Measurements from ENCODE around the gene DOHH.

The DOHH gene

DNA sequence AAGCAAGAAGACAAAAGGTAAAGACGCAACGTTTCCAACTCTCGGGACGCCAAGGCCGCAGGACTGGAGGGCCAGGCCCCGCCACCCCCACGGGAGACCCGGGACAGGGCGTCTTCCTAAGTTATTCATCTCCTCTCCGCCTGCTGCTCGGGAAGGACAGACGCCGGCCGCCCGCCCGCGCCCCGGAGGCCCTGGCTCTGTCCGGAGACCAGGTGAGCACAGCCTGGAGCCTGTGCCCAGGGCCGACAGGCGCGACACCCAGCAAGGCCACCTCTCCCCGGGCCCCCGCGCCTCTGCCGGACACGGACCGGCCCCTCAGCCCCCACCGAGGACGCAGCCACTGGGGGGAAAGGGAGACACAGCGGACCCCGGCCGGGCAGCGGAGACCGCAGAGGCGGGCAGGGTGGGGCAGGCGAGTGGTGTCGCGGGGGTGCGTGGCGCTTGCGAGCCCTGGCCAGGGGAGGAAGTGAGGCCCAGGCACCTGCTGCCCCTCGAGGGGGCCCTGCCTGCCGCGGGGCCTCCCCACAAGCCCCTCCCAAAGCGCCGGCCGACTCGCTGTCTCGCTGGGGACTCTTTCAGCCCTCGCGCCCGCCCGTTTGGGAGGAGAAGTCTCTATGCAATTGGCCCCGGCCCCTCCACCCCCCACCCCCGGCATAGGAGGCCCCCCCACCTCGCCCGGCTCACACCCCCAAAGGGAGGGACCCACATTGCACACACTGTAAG is 37.3 kb downstream of the DOHH start:
- no peak overlapping the region for H3K4me3 ChIP-seq (ENCODE audit: low read depth, low read length)

DNA sequence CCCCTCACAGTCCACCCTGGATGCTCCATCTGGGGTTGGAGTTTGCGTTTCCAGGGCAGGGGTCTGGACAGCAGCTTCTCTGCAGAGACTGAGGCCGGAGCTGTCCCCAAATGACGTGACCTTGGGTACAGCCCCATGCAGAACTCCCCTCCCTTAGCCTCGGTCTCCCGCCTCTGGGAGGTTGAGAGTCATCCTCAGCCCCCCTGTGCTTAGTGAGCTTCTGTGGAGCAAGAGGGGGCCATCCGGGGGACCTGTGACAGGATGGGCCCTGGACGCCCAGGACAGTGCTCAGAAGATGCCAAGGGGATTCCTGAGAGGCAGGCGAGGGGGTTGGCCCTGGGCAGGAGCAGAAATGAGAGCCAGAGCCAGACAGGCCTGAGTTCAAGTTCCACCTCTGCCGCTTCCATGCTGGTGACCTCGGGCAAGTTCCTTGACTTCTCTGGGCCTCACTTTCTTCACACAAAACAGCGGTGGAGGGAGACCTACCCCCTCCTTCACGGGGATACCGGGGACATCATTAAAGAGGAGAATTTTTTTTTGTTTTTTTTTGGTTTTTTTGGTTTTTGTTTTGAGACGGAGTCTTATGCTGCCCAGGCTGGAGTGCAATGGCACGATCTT is 40.4 kb downstream of the DOHH start:
- Histone ChIP-seq H3K27me3 (ENCODE audit: insufficient read depth, low read depth, severe bottlenecking) (no peaks in the 10 kb centered on the region), H3K9me3 (ENCODE audit: severe bottlenecking) (no peaks in the 10 kb centered on the region), H3K36me3 (peaks cover 16% of the 10 kb centered on the region), H3K27ac (no peak overlapping the region), H3K4me3 (ENCODE audit: low read depth, low read length) (no peak overlapping the region)
- no peak for DNase-seq
- TF ChIP-seq, protein P1, sequence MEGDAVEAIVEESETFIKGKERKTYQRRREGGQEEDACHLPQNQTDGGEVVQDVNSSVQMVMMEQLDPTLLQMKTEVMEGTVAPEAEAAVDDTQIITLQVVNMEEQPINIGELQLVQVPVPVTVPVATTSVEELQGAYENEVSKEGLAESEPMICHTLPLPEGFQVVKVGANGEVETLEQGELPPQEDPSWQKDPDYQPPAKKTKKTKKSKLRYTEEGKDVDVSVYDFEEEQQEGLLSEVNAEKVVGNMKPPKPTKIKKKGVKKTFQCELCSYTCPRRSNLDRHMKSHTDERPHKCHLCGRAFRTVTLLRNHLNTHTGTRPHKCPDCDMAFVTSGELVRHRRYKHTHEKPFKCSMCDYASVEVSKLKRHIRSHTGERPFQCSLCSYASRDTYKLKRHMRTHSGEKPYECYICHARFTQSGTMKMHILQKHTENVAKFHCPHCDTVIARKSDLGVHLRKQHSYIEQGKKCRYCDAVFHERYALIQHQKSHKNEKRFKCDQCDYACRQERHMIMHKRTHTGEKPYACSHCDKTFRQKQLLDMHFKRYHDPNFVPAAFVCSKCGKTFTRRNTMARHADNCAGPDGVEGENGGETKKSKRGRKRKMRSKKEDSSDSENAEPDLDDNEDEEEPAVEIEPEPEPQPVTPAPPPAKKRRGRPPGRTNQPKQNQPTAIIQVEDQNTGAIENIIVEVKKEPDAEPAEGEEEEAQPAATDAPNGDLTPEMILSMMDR (IDR thresholded peaks at IDR 0.05; ENCODE audit: low read depth, low read length) = no peak

More for the DNA sequence above, 37.3 kb downstream of the DOHH start:
- Histone ChIP-seq H3K27me3 (ENCODE audit: insufficient read depth, low read depth, severe bottlenecking) (no peaks in the 10 kb centered on the region), H3K27ac (no peak overlapping the region), H3K36me3 (peaks cover 7% of the 10 kb centered on the region), H3K9me3 (ENCODE audit: severe bottlenecking) (no peaks in the 10 kb centered on the region)
- DNase-seq = no peak
- TF ChIP-seq, protein P1 (IDR thresholded peaks at IDR 0.05; ENCODE audit: low read depth, low read length) = no peak

DNA sequence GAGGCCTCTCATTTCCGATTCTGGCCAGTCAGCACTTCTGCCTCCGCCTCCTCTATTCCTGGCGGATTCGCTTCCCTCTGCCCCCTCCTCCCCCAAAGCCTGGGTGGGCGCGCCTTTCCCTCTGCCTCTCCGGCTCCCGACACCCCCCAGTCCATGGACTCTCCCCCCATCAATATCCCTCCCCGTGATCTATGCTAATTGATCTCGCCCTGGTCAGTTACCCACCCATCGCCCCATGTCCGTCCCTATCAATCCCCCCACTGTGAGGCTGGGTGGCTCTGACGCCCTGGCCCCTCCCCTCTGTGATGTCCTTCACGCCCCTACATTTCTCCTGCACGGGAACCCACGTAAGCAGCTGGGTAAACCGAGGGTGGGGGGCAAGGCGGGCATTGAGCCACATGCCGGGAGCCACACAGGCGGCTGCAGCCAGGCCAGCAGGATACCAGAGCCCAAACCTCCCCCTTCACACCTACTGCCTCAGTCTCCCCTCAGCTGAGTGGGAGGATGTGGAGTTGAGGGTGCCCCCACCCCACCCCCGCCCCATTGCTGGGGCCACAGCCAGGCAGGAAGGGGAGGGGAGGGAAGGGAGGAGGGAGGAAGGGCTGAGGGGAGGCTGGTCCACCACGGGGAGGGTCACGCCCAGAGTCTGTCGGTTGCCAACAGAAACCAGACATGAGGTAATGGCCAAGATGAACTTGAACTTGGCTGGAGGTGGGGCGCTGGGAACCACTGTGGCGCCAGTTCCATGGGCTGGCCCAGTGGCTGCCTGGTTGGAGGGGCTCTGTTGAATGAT is 41.2 kb downstream of the DOHH start:
- H3K27me3 ChIP-seq (ENCODE audit: insufficient read depth, low read depth, severe bottlenecking) = no peaks in the 10 kb centered on the region
- no peak for DNase-seq

DNA sequence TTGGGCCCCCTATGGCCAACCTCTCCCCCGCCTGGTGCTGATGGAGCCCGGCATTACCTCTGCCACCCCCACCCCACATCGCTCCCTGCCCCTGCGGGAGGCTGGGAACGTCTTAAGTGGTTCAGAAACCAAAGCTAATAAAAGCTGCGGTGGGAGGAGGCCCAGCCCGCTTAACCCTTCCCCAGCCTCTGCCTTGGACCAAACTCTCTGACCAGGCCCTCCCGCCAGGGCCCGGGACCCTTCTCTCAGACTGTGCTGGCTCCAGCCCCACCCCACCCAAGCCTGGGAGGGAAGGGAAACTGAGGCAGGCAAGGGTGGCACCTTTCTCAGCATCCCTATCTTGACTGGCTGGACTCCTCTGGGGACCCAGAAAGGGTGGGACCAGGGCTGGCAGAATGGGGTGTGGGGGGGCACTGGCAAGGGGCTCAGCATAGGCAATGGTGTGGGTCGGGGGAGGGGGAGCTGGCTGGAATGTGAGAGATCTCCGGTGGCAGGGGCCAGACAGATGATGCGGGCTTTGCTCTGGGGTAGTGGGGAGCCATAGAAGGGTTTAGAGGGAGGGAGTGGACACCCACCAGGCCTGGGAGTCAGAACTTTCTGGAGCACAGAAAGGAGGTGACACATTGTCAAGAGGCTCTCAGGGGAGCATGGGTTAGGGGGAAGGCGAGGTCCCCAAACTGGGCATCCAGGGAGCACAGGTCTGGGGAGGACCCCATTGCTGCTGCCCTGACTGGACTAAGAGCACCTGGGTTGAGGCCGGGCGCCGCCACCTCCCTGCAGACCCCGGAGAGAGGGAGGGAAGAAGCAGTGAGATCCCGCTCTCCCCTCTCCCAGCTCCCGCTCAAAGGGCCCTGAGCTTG is 42.0 kb downstream of the DOHH start:
- H3K4me3 ChIP-seq (ENCODE audit: low read depth, low read length) = no peak overlapping the region
- no peaks in the 10 kb centered on the region for H3K9me3 ChIP-seq (ENCODE audit: severe bottlenecking)
- H3K27me3 ChIP-seq (ENCODE audit: insufficient read depth, low read depth, severe bottlenecking) = no peaks in the 10 kb centered on the region
- no peak for DNase-seq
- H3K27ac ChIP-seq = no peak overlapping the region
- H3K36me3 ChIP-seq = peaks cover 26% of the 10 kb centered on the region
- TF ChIP-seq, protein P1 (IDR thresholded peaks at IDR 0.05; ENCODE audit: low read depth, low read length) = no peak

More for the DNA sequence above, 41.2 kb downstream of the DOHH start:
- Histone ChIP-seq H3K4me3 (ENCODE audit: low read depth, low read length) (no peak overlapping the region), H3K36me3 (peaks cover 23% of the 10 kb centered on the region), H3K9me3 (ENCODE audit: severe bottlenecking) (no peaks in the 10 kb centered on the region), H3K27ac (no peak overlapping the region)
- TF ChIP-seq, protein P1 (IDR thresholded peaks at IDR 0.05; ENCODE audit: low read depth, low read length) = no peak

DNA sequence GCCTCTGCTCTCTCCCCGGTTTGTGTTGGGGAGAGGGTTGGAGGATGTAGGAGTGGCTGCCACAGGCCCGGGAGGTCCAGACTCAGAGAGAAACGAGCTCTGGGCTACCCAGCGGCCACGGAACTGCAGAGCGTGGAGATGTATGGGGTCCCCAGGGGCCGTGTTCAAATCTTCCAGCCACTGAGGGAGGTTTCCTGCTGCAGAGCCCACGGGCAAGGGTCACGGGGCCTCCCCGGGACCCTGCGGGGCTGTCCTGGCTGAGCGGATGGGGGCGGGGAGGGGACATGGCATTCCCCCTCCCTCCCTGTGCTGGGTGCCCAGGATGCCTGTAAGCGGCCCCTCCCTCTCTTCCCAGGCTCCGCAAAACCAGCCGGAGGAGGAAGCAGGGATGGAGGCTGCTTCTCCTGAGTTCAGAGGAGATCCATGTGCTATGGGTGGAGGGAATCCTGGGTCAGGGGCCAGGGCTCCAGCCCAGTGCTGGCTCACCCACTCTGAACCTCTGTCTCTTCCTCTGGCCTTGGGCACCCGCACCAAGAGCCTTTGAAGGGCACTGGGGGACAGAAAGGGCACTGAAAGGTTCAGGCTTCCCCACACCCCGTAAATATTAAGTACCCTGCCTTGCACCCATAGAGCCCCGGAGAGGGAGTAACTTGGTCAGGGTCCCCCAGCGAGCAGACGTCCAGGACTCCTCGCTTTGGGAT is 42.8 kb downstream of the DOHH start:
- no peak for DNase-seq
- TF ChIP-seq, protein P1 (IDR thresholded peaks at IDR 0.05; ENCODE audit: low read depth, low read length) = no peak
- no peaks in the 10 kb centered on the region for H3K27me3 ChIP-seq (ENCODE audit: insufficient read depth, low read depth, severe bottlenecking)
- peaks cover 32% of the 10 kb centered on the region for H3K36me3 ChIP-seq
- no peaks in the 10 kb centered on the region for H3K9me3 ChIP-seq (ENCODE audit: severe bottlenecking)
- H3K27ac ChIP-seq = no peak overlapping the region
- H3K4me3 ChIP-seq (ENCODE audit: low read depth, low read length) = no peak overlapping the region
